ENCODE data around the gene BCL2L14. TPM values are rescaled to one million over a fixed set of nuclear protein-coding genes. Genes with fewer than 3 reads are reported as not detected.

Gene BCL2L14
- polyA plus RNA-seq, 1 donor (not counting 4 experiments of a cell fraction or from before 2014, with no cell fraction given): not detected

DNA sequence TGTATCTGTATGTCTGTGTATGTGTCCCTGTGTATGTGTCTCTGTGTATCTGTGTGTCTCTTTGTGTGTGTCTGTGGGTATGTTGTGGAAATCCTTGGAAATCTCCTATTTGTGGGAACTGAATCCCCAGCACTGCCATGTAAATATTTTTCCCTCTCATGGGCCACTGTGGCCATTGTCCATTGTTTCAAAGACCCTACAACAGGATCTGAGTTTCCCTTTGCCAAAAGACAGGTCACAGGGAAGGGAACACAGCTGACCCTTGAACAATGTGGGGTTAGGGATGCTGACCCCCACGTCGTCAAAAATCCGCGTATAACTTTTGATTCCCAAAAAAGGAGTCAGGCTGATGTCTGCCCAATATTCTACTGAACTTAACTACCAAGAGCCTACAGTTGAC lies 22.5 kb upstream of the BCL2L14 start:
- no peaks in the 10 kb centered on the region for H3K9me1 ChIP-seq (ENCODE audit: control insufficient read depth, extremely low read depth, insufficient read depth, low read length)
- no peak overlapping the region for H3K27ac ChIP-seq (ENCODE audit: control insufficient read depth, insufficient read depth, low read length)
- no peak for DNase-seq (ENCODE audit: low read depth, low spot score)
- no peaks in the 10 kb centered on the region for H3K79me2 ChIP-seq (ENCODE audit: control insufficient read depth, insufficient read depth, low read length)
- H3K9ac ChIP-seq (ENCODE audit: control insufficient read depth, extremely low read depth, insufficient read depth, low read length): no peak overlapping the region
- no peak for FAIRE-seq
- H3K36me3 ChIP-seq (ENCODE audit: control insufficient read depth in 2 of 2, extremely low read depth in 1 of 2, insufficient read depth in 2 of 2, low read length in 2 of 2): no peaks in the 10 kb centered on the region
- no peaks in the 10 kb centered on the region for H3K9me3 ChIP-seq (ENCODE audit: control insufficient read depth, low read depth, low read length)
- no peak for TF ChIP-seq EZH2 (IDR thresholded peaks at IDR 0.05; ENCODE audit: low read length)
- TF ChIP-seq, protein P1, sequence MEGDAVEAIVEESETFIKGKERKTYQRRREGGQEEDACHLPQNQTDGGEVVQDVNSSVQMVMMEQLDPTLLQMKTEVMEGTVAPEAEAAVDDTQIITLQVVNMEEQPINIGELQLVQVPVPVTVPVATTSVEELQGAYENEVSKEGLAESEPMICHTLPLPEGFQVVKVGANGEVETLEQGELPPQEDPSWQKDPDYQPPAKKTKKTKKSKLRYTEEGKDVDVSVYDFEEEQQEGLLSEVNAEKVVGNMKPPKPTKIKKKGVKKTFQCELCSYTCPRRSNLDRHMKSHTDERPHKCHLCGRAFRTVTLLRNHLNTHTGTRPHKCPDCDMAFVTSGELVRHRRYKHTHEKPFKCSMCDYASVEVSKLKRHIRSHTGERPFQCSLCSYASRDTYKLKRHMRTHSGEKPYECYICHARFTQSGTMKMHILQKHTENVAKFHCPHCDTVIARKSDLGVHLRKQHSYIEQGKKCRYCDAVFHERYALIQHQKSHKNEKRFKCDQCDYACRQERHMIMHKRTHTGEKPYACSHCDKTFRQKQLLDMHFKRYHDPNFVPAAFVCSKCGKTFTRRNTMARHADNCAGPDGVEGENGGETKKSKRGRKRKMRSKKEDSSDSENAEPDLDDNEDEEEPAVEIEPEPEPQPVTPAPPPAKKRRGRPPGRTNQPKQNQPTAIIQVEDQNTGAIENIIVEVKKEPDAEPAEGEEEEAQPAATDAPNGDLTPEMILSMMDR (optimal IDR thresholded peaks at IDR 0.05 in 1 of 3, IDR thresholded peaks at IDR 0.05 in 1 of 3, conservative IDR thresholded peaks at IDR 0.05 in 1 of 3; ENCODE audit: extremely low read depth in 1 of 3, insufficient read depth in 2 of 3, low read length in 3 of 3): no peak
- no peaks in the 10 kb centered on the region for H3K4me1 ChIP-seq (ENCODE audit: control insufficient read depth, extremely low read depth, insufficient read depth, low read length)
- dilution Hi-C loops (cut with MboI; ENCODE audit: extremely low pct_ligation_motif_present, low sequenced_read_pairs): loop anchor here (25.0 kb wide), 1 partner anchor 461 kb away; no protein-coding TSS in a partner anchor
- no peak overlapping the region for H2AFZ ChIP-seq (ENCODE audit: control insufficient read depth, low read length)
- H3K4me2 ChIP-seq (ENCODE audit: control insufficient read depth, extremely low read depth, insufficient read depth, low read depth, low read length): no peak overlapping the region
- H3K4me3 ChIP-seq (ENCODE audit: control insufficient read depth in 2 of 3, extremely low read depth in 1 of 3, insufficient read depth in 2 of 3, low read depth in 1 of 3, low read length in 3 of 3): no peak overlapping the region
- no peaks in the 10 kb centered on the region for H4K20me1 ChIP-seq (ENCODE audit: control insufficient read depth, extremely low read depth, insufficient read depth, low read length)
- H3K27me3 ChIP-seq (ENCODE audit: control insufficient read depth, extremely low read depth, insufficient read depth, low read length): no peaks in the 10 kb centered on the region

DNA sequence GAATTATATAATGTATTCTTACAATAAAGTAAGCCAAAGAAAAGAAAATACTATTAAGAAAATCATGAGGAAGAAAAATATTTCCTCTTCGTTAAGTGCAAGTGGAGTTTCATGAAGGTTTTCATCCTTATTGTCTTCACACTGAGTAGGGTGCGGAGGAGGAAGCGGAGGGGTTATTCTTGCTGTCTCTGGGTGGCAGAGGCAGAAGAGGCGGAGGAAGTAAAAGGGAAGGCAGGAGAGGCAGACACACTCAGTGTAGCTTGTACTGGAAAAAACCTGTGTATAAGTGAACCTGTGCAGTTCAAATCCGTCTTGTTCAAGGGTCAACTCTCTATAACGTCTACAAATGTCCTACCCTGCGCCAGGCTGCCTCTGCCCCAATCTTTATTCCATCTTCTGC lies 22.0 kb upstream of the BCL2L14 start:
- no peaks in the 10 kb centered on the region for H3K79me2 ChIP-seq (ENCODE audit: control insufficient read depth, insufficient read depth, low read length)
- H3K9me1 ChIP-seq (ENCODE audit: control insufficient read depth, extremely low read depth, insufficient read depth, low read length): no peaks in the 10 kb centered on the region
- no peaks in the 10 kb centered on the region for H4K20me1 ChIP-seq (ENCODE audit: control insufficient read depth, extremely low read depth, insufficient read depth, low read length)
- no peak overlapping the region for H3K4me2 ChIP-seq (ENCODE audit: control insufficient read depth, extremely low read depth, insufficient read depth, low read depth, low read length)
- H3K27ac ChIP-seq (ENCODE audit: control insufficient read depth, insufficient read depth, low read length): no peak overlapping the region
- dilution Hi-C loops (cut with MboI; ENCODE audit: extremely low pct_ligation_motif_present, low sequenced_read_pairs): loop anchor here (25.0 kb wide), 1 partner anchor 461 kb away; no protein-coding TSS in a partner anchor
- no peaks in the 10 kb centered on the region for H3K9me3 ChIP-seq (ENCODE audit: control insufficient read depth, low read depth, low read length)
- DNase-seq (ENCODE audit: low read depth, low spot score) (no peak), FAIRE-seq (no peak)
- no peaks in the 10 kb centered on the region for H3K27me3 ChIP-seq (ENCODE audit: control insufficient read depth, extremely low read depth, insufficient read depth, low read length)
- no peak overlapping the region for H3K4me3 ChIP-seq (ENCODE audit: control insufficient read depth in 2 of 3, extremely low read depth in 1 of 3, insufficient read depth in 2 of 3, low read depth in 1 of 3, low read length in 3 of 3)
- H2AFZ ChIP-seq (ENCODE audit: control insufficient read depth, low read length): no peak overlapping the region
- H3K36me3 ChIP-seq (ENCODE audit: control insufficient read depth in 2 of 2, extremely low read depth in 1 of 2, insufficient read depth in 2 of 2, low read length in 2 of 2): no peaks in the 10 kb centered on the region
- H3K4me1 ChIP-seq (ENCODE audit: control insufficient read depth, extremely low read depth, insufficient read depth, low read length): no peaks in the 10 kb centered on the region
- TF ChIP-seq, protein P1 (optimal IDR thresholded peaks at IDR 0.05 in 1 of 3, IDR thresholded peaks at IDR 0.05 in 1 of 3, conservative IDR thresholded peaks at IDR 0.05 in 1 of 3; ENCODE audit: extremely low read depth in 1 of 3, insufficient read depth in 2 of 3, low read length in 3 of 3): no peak
- no peak for TF ChIP-seq EZH2 (IDR thresholded peaks at IDR 0.05; ENCODE audit: low read length)
- no peak overlapping the region for H3K9ac ChIP-seq (ENCODE audit: control insufficient read depth, extremely low read depth, insufficient read depth, low read length)
